GM18867 (cell line): Measurements from ENCODE around the gene IRF2.

ENCODE experiments used
- ATAC-seq: cut with Tn5 transposase; IDR thresholded peaks from one replicate; pipeline ENCODE4 v1.9.1; 2021; ENCODE audit warnings: mild to moderate bottlenecking, moderate library complexity; ENCODE audit not compliant: unreplicated experiment

The IRF2 gene

DNA sequence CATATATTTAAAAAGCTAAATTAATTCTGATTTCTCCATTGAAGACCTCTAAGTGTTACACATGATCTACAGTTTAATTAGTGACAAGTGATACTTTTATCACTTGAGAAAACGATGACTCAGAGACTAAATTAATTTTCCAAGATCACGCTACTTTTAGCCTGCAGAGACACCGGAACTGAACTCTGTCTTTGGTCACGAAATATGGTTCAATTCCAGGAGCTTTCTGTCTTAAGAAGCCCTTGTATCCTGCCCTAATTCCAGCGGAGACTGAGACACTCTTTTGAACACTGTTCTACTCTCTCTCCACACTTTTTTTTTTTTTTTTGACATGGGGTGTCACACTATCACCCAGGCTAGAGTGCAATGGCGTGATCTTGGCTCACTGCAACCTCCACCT, 63.6 kb downstream of the IRF2 start:
- ATAC-seq: no peak

DNA sequence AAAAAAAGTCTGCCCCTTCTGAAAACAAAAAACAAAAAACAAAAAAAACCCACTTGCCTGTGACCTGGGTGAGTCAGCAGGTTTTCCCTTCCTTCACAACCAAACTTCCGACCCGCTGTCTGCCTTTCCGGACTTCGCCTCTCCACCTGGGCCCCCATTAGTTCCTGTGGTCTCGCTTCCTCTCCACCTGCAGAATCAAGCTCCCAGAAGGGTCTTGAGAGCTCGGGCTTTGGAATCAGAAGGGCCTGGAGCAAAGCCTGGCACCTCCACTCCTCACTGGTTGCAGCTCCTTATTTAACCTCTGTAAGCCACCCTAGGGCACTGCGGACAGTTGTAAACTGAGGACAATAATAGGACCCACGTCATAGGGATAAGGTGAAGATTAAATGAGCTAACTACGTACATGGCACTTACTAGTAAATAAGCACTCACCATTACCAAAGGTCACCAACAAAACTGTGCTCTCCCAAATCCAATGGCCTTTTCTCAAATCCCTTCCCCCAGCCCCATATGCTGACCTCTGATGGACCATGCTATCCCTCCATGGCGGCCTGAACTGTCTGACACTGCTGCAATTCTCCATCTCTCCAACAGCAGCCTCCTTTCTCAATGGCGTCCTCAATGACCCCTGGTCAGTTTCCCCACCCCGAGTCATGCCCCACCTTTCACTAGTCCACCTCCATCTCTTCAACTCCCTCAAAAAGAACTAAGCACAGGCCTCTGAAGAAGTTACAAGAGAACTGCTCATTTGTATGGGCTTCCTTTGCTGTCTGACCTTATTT, 64.2 kb downstream of the IRF2 start:
- no peak for ATAC-seq

DNA sequence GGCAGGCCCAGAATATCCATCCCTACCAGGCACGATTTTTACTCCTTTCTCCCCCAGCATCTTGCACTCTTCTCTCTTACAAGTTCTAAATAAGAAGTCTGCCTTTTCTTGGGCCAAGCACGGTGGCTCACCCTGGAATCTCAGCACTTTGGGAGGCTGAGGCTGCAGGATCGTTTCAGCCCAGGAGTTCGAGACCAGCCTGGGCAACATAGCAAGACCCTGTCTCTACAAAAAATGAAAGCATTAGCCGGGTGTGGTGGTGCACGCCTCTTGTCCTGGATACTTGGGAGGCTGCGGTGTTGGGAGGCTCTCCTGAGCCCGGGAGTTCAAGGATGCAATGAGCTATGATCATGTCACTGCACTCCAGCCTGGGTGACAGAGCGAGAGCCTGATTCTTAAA, 64.8 kb downstream of the IRF2 start:
- ATAC-seq: no peak

DNA sequence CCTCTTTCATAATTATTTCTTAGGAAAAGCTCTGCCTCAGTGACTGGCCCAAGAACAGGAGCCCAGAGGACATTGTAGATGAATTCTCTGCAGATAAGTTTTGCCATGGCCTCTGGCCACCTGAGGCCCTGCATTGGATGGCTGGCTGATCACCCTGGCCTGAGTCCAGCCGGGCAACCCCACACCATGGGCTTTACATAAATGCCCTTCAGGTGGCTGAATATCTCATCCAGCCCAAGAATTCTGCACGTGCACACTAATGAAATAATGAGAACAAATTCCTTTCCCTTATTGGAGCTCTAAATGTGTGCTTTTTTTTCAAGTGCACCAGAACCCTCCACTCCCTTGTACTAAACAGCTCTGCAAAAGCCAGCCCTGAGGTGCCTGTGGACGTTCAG, 65.7 kb downstream of the IRF2 start:
- ATAC-seq: no peak

DNA sequence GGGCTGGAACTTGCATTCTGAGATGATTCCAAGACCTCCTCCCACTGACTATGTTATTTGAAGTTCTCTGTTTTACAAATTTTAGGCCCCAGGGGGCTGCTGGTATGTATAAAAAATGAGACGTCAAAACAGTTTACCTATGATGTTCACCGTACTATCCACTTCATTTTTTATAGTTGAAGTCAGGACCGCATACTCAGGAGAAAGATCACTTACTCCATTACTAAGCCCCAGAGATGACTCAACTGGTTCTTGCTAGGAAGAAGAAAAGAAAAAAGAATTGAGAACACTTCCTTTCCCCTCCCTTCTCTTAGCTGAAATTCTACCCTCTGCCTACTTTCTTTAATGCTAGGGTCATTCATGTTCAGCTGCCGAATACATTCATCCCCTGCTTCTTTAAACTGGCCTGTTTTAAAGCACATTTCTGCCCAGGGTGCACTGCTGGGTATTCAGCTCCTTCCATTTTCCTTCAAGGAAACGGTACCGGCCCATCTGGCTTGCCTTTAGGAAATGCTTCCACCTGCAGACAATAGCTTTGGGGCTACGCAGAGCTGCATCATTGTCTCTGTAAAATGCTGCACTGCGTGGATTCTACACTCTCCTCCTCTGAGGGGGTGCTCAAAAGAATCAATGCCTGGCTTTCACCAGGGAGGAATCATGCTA, 66.2 kb downstream of the IRF2 start:
- ATAC-seq: no peak

DNA sequence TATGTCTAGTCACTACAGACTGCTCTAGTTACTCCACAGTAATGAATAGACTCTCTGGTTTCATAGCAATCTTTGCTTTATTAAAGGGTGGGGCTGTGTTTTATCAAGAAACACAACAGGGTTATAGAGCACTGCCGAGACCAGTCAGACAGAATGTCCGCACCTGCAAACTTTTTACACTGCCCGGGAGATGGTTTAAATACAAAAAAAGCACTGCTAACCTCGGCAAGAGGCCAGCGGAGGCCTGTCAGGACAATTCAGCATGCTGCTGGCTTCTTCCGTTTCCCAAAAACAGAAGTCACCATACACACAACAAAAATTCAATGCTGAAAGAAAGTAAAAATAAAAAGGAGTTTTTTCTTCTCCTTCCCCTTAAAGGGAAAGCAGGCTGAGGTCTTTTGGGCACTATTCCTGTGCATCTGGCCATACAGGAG, 67.4 kb downstream of the IRF2 start:
- ATAC-seq: no peak

DNA sequence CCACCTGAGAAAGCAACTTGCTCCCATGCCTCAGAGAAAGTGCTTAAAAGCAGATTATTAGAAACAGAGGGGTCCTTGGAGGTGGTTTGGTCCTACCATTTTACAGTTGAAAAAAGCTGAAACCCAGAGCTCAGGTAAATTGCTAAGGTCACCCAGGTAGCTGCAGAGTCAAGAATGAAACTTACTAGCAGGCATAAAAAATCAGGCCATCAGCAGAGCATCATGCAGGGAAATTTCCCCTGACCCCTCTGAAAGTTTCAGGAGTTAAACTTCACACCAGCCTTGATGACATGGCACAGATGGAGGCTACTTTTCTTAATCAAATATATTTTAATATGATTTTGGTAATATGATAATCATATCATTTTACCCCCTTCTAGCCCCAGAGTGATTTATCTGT, 70.3 kb downstream of the IRF2 start:
- ATAC-seq: no peak

DNA sequence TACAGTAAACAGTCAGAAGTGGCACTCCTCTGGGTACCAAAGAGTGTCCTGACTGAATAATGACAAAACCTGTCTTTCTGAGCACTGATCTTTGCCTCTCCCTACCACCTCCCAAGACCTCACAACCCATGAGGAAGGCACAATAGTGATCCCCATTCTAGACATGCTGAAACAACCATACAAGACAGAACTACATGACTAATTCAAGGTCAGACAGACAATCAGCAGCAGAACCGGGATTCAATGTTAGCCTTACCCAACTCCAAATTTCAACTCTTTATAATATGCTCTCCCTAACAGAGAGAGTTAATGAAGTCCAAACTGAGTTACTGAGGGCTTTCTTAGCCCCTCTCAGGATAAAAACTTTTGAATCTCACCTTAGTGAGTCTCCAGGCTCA, 71.0 kb downstream of the IRF2 start:
- ATAC-seq: no peak

DNA sequence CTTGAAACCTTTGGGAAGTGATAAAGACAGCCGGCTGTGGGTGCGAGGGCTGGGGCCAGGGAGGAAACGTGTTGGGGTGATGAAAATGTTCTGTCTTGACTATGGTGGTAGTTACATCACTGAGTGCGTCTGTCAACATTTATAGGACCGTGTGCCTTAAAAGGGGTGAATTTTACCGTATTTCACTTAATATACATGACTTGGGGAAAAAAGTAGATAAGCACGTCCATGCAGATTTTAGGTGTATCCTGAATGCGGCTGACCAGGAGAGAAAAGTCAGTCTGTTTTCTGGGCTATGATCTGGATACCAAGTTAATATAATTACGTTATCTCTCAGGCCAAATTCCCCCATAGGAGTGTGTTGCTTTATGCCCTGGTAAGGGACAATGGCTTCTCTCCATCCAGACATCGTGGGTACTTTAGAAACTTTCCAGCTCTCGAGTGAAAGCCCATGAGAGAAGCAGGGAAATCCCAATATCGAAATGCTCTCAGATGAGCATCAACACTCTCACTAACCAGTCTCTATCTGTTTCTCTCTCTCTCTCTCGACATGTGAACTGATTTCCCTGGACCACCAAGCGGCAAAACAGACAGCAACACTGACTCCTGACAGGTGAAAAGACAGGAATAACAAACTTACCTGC, 71.5 kb downstream of the IRF2 start:
- ATAC-seq: no peak

DNA sequence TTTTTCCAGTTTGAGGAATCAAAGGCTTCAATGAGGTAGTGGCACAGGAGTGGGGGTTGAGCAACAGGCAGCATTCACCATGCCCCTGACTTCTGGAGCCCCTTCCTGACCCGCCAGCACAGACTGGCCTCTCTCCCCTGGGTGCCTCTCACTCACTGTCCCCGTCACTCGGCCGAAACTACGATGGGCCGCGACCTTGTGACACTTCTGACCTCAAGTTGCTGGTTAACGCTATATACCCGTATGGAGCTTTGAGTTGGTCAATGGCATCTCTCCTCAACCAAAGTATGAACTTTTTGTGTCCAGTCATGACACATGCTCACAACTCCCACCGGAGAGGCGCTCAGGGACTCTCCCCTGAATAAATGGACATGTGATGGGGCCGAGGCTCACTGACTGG, 72.1 kb downstream of the IRF2 start:
- ATAC-seq: no peak

DNA sequence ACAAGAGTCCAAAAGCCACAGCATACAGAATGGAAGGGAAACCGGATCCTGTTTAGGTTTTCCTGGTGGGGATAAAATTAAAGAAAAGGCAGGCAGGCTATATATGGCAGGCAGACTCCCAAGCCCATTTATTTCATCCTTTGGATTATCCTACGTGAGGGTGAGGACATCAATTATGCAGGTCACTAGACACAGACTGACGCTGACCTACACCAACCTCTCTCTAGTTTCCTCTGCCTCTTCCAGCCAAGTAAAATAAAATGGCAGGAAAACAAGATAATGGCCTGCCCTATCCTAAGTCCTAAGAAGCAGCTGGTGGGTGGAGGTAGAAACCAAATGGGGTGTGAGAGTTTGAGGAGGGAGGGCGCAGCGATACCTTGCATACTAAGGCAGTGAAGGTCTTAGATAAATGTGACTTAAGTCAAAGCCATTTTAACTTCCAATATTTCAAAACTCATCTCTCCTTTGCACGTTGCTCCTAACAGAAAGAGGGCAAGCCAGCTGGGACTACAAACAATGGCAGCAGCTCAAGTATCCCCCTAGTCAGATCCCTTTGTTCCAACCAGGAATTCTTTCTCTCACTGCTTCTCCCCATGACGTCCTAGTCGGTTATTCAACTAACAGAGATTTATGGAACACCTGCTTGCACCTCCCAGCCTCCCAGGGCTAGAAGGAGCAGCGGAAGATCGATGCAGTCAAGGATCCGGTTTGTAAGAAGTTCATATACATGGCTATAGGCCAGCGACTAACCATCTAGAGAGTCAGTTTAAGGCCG, 72.8 kb downstream of the IRF2 start:
- no peak for ATAC-seq

DNA sequence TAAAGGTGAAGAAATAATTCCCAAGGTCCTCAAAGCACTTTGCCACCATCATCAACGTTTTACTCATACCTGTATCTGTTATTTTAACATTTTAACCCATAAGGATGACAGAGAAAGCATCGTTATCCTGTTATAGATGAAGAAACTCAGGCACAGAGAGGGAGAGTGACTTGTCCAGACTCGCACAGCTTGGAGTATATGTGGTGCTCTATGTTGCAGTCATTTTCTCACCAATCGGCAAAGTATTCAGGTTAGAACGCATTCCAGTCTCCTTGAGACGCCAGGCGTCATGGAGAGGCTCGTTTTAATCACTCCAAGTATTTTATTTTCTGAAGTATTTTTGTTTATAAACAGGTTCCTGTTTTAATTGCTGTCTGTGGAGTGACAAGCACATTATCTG, 73.5 kb downstream of the IRF2 start:
- no peak for ATAC-seq

DNA sequence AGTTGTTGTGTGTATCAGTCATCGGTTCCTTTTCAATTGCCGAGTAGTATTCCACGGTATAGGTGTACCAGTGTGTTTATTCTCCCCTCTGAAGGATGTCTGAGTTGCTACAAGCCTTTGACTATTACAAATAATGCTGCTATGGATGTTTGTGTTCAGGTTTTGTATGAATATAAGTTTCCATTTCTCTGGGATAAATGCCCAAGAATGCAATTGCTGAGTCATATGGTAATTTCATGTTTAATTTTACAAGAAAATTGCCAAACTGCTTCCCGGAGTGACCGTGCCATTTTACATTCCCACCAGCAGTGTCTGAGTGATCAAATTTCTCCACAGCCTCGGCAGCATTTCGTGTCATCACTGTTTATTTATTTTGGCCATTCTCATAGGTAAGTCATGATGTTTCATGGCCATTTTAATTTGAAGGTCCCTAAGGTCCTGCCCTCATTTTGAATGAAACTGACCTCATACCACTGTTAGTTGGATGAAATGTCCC, 73.9 kb downstream of the IRF2 start:
- no peak for ATAC-seq

DNA sequence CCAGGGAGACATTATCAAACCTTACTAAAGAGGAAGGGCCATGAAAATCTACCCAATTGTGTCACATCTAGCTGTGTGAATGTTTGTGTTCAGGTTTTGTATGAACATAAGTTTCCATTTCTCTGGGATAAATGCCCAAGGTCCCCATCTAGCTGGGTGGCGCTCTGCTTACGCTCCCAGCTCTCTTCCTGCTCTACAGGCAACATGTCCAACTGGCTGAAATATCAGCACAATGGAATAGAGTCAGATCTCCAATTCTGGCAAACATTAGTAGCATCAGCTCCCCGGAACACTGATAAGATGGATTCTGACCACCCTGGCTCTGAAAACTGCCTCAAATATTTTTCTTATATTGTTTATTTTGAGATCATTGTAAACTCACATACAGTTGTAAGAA, 74.8 kb downstream of the IRF2 start:
- ATAC-seq: no peak

DNA sequence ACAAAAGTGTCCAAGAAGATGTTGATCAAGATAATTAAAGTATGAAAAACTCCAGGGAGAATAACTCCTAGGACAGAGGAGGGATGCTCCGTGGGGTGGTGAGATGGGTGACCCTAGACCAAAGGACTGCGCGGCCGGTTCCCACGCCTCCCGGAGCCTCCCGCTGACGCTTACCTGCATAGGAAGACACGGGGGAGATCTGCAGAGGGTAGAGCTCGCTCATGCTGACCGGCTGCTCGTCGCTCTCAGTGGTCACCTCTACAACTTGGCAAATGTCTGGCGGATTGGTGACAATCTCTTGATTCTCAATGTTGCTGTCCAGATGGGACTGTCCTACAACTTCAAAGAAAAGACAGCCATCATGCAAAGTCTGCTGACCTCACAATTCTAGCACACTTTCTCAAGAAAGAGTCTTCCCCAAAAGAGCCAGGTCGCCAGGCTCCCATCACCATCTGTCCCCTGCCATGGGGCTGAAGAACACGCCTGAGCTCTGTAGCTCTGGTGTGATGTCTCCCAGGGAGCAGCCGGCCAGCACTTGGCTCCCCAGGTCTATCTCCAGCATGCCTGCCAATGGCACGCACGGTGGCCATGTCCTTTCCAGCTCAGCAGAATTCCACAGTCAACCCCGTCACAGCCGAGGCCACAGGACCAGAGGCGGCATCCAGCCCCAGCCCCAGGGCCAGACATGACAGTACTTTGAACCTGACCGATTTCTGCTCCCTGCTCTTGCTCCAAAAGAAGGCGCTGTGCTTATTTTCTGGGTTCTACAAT, 75.4 kb downstream of the IRF2 start:
- ATAC-seq: no peak

DNA sequence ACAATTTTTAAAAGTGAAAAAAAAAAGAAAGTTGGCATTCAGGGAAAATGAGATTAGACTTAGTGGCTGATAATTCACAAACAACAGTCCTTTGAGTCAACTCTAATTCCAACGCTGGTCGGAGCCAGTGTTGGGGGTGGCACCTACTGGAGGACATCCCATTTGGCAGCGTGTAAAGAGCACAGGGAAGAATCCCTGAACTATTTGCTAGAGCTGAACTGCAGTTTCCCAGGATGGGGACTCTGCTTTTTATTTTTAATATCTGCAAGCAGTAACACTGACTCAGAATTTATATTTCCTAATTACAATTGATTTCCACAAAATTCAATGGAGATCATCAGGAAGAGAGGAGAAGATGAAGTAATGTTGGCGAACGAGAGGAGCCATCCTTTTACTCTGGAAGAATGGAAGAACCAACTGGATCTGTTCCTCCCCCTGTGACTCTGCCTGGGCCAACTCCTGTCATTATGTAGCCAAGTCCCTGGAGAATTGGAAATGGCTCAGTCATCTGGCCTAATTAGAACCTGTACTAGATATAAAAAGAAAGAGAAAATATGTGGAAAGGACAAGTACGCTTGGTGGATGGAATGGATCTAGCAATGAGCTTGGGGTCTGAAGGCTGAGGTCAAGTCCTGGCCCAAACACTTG, 76.7 kb downstream of the IRF2 start:
- ATAC-seq: no peak

DNA sequence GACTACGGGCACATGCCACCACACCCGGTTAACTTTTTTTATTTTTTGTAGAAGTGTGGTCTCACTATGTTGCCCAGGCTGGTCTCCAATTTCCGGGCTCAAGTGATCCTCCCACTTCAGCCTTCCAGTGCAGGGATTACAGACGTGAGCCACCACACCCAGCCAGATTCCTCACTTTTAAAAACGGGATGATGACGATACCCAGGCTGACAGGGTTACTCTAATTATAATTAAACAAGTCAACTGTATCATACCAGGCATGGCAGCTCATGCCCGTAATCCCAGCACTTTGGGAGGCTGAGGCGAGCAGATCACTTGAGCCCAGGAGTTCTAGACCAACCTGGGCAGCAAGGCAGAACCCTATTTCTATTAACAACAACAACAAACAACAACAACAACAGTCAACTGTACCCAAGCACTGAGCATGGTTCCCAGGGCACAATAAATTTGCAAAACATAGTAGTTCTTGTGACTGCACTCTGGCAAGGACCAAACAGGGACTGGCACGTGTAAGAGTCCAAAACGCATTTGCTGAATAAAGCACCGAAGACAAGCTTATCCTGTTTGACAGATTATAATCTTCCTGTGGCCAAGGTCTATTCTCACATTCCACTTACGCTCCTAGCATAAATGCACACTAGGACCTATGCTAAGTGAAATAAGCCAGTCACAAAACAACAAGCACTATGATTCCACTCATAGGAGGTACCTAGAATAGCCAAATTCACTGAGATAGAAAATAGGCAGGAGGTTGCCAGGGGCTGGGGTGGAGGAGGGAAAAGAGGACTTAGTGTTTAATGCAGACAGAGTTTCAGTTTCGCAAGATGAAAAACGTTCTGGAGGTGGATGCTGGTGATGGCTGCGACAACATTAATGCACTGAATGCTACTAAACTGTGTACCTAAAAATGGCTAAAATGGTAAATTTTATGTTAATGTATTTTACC, 77.5 kb downstream of the IRF2 start:
- ATAC-seq: no peak

DNA sequence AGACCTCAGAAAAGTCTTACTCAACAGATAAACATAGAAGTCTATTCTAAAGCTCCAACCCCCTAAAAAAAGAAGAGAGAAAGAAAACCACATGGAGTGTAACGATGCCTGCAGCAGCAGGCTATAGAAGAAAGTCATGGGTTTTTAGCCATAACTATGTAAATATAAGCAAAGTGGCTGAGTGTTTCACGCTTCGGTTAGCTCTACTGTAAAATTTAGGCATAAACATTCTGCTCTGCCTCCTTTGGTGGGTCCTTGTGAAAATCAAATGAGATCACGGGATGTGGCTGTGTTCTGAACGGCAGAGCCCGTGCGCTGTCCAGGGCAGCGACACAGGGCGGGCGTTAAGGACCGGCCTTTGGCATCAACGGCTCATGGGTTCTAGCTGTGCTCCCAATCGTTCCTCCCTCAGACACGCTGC, 78.4 kb downstream of the IRF2 start:
- ATAC-seq: peak; percentile 81

DNA sequence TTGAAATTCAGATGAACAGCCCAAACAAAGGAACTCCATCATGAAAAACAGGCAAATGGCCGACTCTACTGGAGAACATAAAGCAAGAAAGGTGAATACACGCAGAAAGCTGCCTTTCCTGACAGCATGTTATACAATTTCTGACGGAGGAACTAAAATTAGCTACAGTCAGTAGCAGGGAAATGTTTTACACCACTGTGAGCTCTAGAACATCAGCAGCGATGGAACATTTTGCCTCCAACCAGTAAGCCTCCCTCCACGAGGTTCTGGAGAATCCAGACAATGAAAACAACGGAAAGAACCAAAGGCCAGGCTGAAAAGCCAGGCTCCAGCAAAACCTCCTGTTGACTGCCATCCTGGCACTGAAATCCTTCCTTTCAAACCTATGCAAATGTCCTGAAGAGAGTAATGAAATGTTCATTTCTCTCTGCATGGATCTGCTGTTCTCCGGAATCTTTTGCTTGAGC, 78.9 kb downstream of the IRF2 start:
- peak; percentile 4 for ATAC-seq
